Astrocyte (in vitro differentiated cells and primary cell): Measurements from ENCODE around the gene PRRG1.
"Not testable (repeated sequence)": the region's sequence is repeated elsewhere in the genome, so short reads cannot be mapped to it uniquely, and the experiment has no call there.

Experiments
- CTCF ChIP-seq: IDR thresholded peaks from 2 replicates; pipeline ENCODE4 v1.5.1; 2011; ENCODE audit warnings: low read depth, mild to moderate bottlenecking, inconsistent platforms, low read length, moderate library complexity; ENCODE audit not compliant: insufficient read depth
- EZH2 ChIP-seq: IDR thresholded peaks from 2 replicates; pipeline ENCODE4 v1.6.1; 2012; ENCODE audit warnings: mild to moderate bottlenecking, low read length, inconsistent platforms; ENCODE audit not compliant: insufficient read depth

- not testable (repeated sequence) for TF ChIP-seq EZH2, CTCF
These were observed 148.0 kb downstream of the PRRG1 start for GRCh38 chrX:37497126-37497525.
